Left lung (tissue), 14 donors: ENCODE data around the gene IFIT2. TPM values are rescaled to one million over a fixed set of nuclear protein-coding genes. Genes with fewer than 3 reads are reported as not detected.
"Not testable (repeated sequence)": the region's sequence is repeated elsewhere in the genome, so short reads cannot be mapped to it uniquely, and the experiment has no call there.

ENCODE experiments used
- ATAC-seq: fragments of 200-7000 bp; cut with Tn5 transposase; one replicate; pipeline ENCODE4 v1.9.1; 2020; ENCODE audit warnings: moderate library complexity
- DNase-seq, 4 donors: peaks; one replicate each; pipeline ENCODE4 v3.0.0-alpha.2; 2013 to 2020
- H3K27ac ChIP-seq, 2 donors: fragments of 200-600 bp; sonication (generic) in 1 of 2; one replicate each; pipeline versions ENCODE4 v1.5.0 to v1.8.0; 2020 to 2021
- H3K27me3 ChIP-seq, 2 donors: fragments of 200-600 bp; sonication (generic) in 1 of 2; one replicate each; pipeline versions ENCODE4 v1.5.0 to v1.8.0; 2020 to 2021
- H3K36me3 ChIP-seq, 2 donors: fragments of 200-600 bp; sonication (generic) in 1 of 2; one replicate each; pipeline versions ENCODE4 v1.5.0 to v1.8.0; 2020 to 2021
- H3K4me1 ChIP-seq, 2 donors: fragments of 200-600 bp; one replicate each; pipeline ENCODE4 v1.8.0; 2021
- H3K4me3 ChIP-seq, 2 donors: fragments of 200-600 bp; sonication (generic) in 1 of 2; one replicate each; pipeline versions ENCODE4 v1.5.0 to v1.8.0; 2020 to 2021; ENCODE audit warnings: mild to moderate bottlenecking in 1 of 2
- H3K9me3 ChIP-seq, 2 donors: fragments of 200-600 bp; sonication (generic) in 1 of 2; one replicate each; pipeline versions ENCODE4 v1.5.0 to v1.8.0; 2020 to 2021
- CTCF ChIP-seq, 2 donors: fragments of 200-600 bp; sonication (generic) in 1 of 2; IDR thresholded peaks; one replicate each; pipeline versions ENCODE4 v1.5.0 to v1.8.0; 2021; ENCODE audit warnings: antibody characterized with exemption in 2 of 2
- intact Hi-C, 2 donors: fragments of 100-400 bp; cut with DNase I; formaldehyde crosslinking; loops; one replicate each; pipeline versions ENCODE4 v1.11.2 to v1.14.2; 2022
- long read RNA-seq, 12 donors: library from polyadenylated mRNA in 2 of 12; unstranded in 2 of 12; transcript quantifications; one replicate each; pipeline ENCODE4 v2.0.0 and lab custom pipeline, GENCODE V29; 2019 to 2026
- polyA plus RNA-seq, 6 donors: library from polyadenylated mRNA; unstranded; fragments of 120-200 nt; gene quantifications; one replicate each; pipeline ENCODE4 v1.2.1, GENCODE V29; 2013; ENCODE audit not compliant: insufficient read length in 6 of 6
- total RNA-seq, 2 donors: library from RNA; stranded (reverse); fragmentation: NEBNext Ultra II Directional; extraction: Animal tissue kit (Norgen Biotek cat#: 25700); gene quantifications; one replicate each; pipeline ENCODE4 v1.2.1, GENCODE V29; 2021
- donor health status: DM: no; HTN: yes; CAD: no.
- donor health status: DM: no; HTN: no; CAD: no.

The IFIT2 gene
- total RNA-seq (10 to 100 TPM; 18.7 to 26.1 TPM), polyA plus RNA-seq (10 to 100 TPM in 5 of 6 donors, 1 to 10 TPM in 1; 9.4 to 16.4 (median 13.7) TPM)
- long read RNA-seq, donor 1, transcript IFIT2-201 (2 exons, 3,489 nt): major isoform, 7 of 7 reads
- long read RNA-seq, donor 1, partial matches to known transcripts: 0 of 7 reads
- long read RNA-seq, donor 1, other reads (novel, unspliced or antisense): 0 of 7 reads
- long read RNA-seq, donor 2, partial matches to known transcripts: 0 of 4 reads
- long read RNA-seq, donor 2, other reads (novel, unspliced or antisense): 0 of 4 reads
- long read RNA-seq, donor 3, transcript IFIT2-201 (2 exons, 3,489 nt): major isoform, 9 of 9 reads
- long read RNA-seq, donor 3, partial matches to known transcripts: 0 of 9 reads
- long read RNA-seq, donor 3, other reads (novel, unspliced or antisense): 0 of 9 reads
- long read RNA-seq, donor 4, transcript IFIT2-201 (2 exons, 3,489 nt): major isoform, 9 of 9 reads
- long read RNA-seq, donor 4, partial matches to known transcripts: 0 of 9 reads
- long read RNA-seq, donor 4, other reads (novel, unspliced or antisense): 0 of 9 reads
- long read RNA-seq, donor 5, partial matches to known transcripts: 0 of 4 reads
- long read RNA-seq, donor 5, other reads (novel, unspliced or antisense): 0 of 4 reads
- long read RNA-seq, donor 6, transcript IFIT2-201 (2 exons, 3,489 nt): major isoform, 11 of 11 reads
- long read RNA-seq, donor 6, partial matches to known transcripts: 0 of 11 reads
- long read RNA-seq, donor 6, other reads (novel, unspliced or antisense): 0 of 11 reads
- long read RNA-seq, donor 7, partial matches to known transcripts: 0 of 3 reads
- long read RNA-seq, donor 7, other reads (novel, unspliced or antisense): 0 of 3 reads
- long read RNA-seq, donor 8, transcript IFIT2-201 (2 exons, 3,489 nt): major isoform, 7 of 7 reads
- long read RNA-seq, donor 8, partial matches to known transcripts: 0 of 7 reads
- long read RNA-seq, donor 8, other reads (novel, unspliced or antisense): 0 of 7 reads
- long read RNA-seq, donor 9: 0 reads
- long read RNA-seq, donor 10, transcript IFIT2-201 (2 exons, 3,489 nt): major isoform, 16 of 17 reads
- long read RNA-seq, donor 10, partial matches to known transcripts: 0 of 17 reads
- long read RNA-seq, donor 10, other reads (novel, unspliced or antisense): 1 of 17 reads
- long read RNA-seq, donor 11, transcript IFIT2-201 (2 exons, 3,489 nt): major isoform, 6 of 6 reads
- long read RNA-seq, donor 11, partial matches to known transcripts: 0 of 6 reads
- long read RNA-seq, donor 11, other reads (novel, unspliced or antisense): 0 of 6 reads
- long read RNA-seq, donor 12, partial matches to known transcripts: 0 of 3 reads
- long read RNA-seq, donor 12, other reads (novel, unspliced or antisense): 0 of 3 reads

- Histone ChIP-seq H3K4me3 (peak within 1 kb of the TSS; percentile 30 to 58), H3K4me1 (peaks cover 6 to 43% of the 10 kb centered on the region in 2 donors), H3K36me3 (peaks cover 0 to 14% of the 10 kb centered on the region in 2 donors), H3K9me3 (no peaks in the 10 kb centered on the region), H3K27ac (peak within 1 kb of the TSS; percentile 95 to 96), H3K27me3 (no peaks in the 10 kb centered on the region)
- peak in 2 of 4 donors; percentile 73 to 79 for DNase-seq
- TF ChIP-seq CTCF (IDR thresholded peaks at IDR 0.05): no peak
- intact Hi-C loops: no loop called here
- ATAC-seq: peak; percentile 84
These were observed at the start of gene IFIT2 for GRCh38 chr10:89301721-89302445. Gene IFIT2 (plus strand): TSS chr10:89302046. CDS start chr10:89302124, 78 bp downstream.

- H3K27me3 ChIP-seq: no peaks in the 10 kb centered on the region
- H3K27ac ChIP-seq: no peak overlapping the region
- H3K4me3 ChIP-seq: peak overlapping the region; percentile 89 to 96
- intact Hi-C loops: loop anchor here in 1 of 2 donors (10.0 kb wide), 1 partner anchor 313 kb away; no protein-coding TSS in a partner anchor
- DNase-seq (no peak), ATAC-seq (no peak)
- H3K4me1 ChIP-seq: peaks cover 6 to 37% of the 10 kb centered on the region in 2 donors
- peaks cover 0 to 6% of the 10 kb centered on the region in 2 donors for H3K9me3 ChIP-seq
- no peak for TF ChIP-seq CTCF (IDR thresholded peaks at IDR 0.05)
- no peaks in the 10 kb centered on the region for H3K36me3 ChIP-seq
These were observed 49.6 kb upstream of the IFIT2 start for GRCh38 chr10:89252225-89252585.

GRCh38 chr10:89255091-89255579 lies 46.7 kb upstream of the IFIT2 start:
- not testable (repeated sequence) for H3K27me3 ChIP-seq, H3K9me3 ChIP-seq, H3K4me3 ChIP-seq, H3K36me3 ChIP-seq, ATAC-seq, DNase-seq
- peaks cover 6 to 25% of the 10 kb centered on the region in 2 donors for H3K4me1 ChIP-seq
- intact Hi-C loops: loop anchor here in 1 of 2 donors (10.0 kb wide), 1 partner anchor 310 kb away; no protein-coding TSS in a partner anchor
- H3K27ac ChIP-seq: peak overlapping the region in 1 of 2 donors; percentile 58

GRCh38 chr10:89255793-89256192 lies 46.1 kb upstream of the IFIT2 start:
- Histone ChIP-seq H3K4me3 (no peak overlapping the region), H3K9me3 (peaks cover 0 to 6% of the 10 kb centered on the region in 2 donors), H3K27me3 (no peaks in the 10 kb centered on the region), H3K4me1 (peaks cover 4 to 25% of the 10 kb centered on the region in 2 donors), H3K27ac (peak overlapping the region in 1 of 2 donors; percentile 58), H3K36me3 (no peaks in the 10 kb centered on the region)
- DNase-seq: no peak
- intact Hi-C loops: loop anchor here in 1 of 2 donors (10.0 kb wide), 1 partner anchor 309 kb away; no protein-coding TSS in a partner anchor
- no peak for TF ChIP-seq CTCF (IDR thresholded peaks at IDR 0.05)
- no peak for ATAC-seq
